Measurements from ENCODE around the gene MAML2. TPM values are rescaled to one million over a fixed set of nuclear protein-coding genes. Genes with fewer than 3 reads are reported as not detected.

The MAML2 gene
- total RNA-seq, 1 experiment from 2014 or later = 2.7 TPM

- no peaks in the 10 kb centered on the region; a peak in 1 of 7 replicates for H3K36me3 Mint-ChIP-seq (ENCODE audit: insufficient read depth in 1 of 3, low read depth in 3 of 3)
- Histone ChIP-seq H2BK15ac (ENCODE audit: low read depth, low read length) (no peak overlapping the region), H2BK20ac (ENCODE audit: low read depth, low read length, poor library complexity, severe bottlenecking) (no peak overlapping the region), H2BK12ac (ENCODE audit: insufficient read length, low read depth, low read length) (no peak overlapping the region), H3T11ph (ENCODE audit: low read length) (no peak overlapping the region), H2BK120ac (ENCODE audit: low read depth, low read length, poor library complexity, severe bottlenecking) (no peak overlapping the region), H4K5ac (ENCODE audit: insufficient read length, low read depth, low read length) (no peak overlapping the region), H3K27ac (ENCODE audit: insufficient read length, low read depth, low read length) (no peak overlapping the region), H2BK5ac (ENCODE audit: insufficient read length, low read length) (no peak overlapping the region), H4K20me1 (ENCODE audit: control insufficient read depth, insufficient read depth, insufficient read length) (no peaks in the 10 kb centered on the region), H3K79me2 (ENCODE audit: insufficient read depth, low read length) (peaks cover 2% of the 10 kb centered on the region; the same call in 1 of the 2 replicates), H4K91ac (ENCODE audit: insufficient read length, low read depth, low read length) (no peak overlapping the region), H2AFZ (ENCODE audit: low read length) (no peak overlapping the region), H3K56ac (ENCODE audit: insufficient read length, low read depth, low read length) (no peak overlapping the region), H3K9me3 (ENCODE audit: control insufficient read depth, low read depth, low read length) (no peaks in the 10 kb centered on the region), H3K18ac (ENCODE audit: insufficient read length, low read depth, low read length) (no peak overlapping the region), H3K14ac (ENCODE audit: insufficient read depth, low read length) (no peak overlapping the region), H3K9ac (ENCODE audit: extremely low read depth, insufficient read length, low read length) (no peak overlapping the region), H3K79me1 (ENCODE audit: insufficient read depth, low read depth, low read length, poor library complexity, severe bottlenecking) (no peaks in the 10 kb centered on the region), H2AK5ac (ENCODE audit: insufficient read length, low read length) (no peak overlapping the region), H3K4ac (ENCODE audit: low read depth, low read length) (no peak overlapping the region), H3K23ac (ENCODE audit: insufficient read length, low read depth, low read length) (no peak overlapping the region), H3K23me2 (ENCODE audit: insufficient read length, low read depth, low read length, poor library complexity, severe bottlenecking) (no peaks in the 10 kb centered on the region), H3K4me2 (ENCODE audit: insufficient read depth, insufficient read length, low read length) (no peak overlapping the region), H3K27me3 (ENCODE audit: insufficient read depth, low read length) (no peaks in the 10 kb centered on the region), H3K4me1 (ENCODE audit: insufficient read depth, low read length) (peaks cover 9% of the 10 kb centered on the region; the same call in 1 of the 2 replicates), H4K8ac (replicated peaks; ENCODE audit: insufficient read length, low read depth, low read length) (no peak overlapping the region)
- H3K4me3 Mint-ChIP-seq = no peak overlapping the region
- H3K27ac Mint-ChIP-seq = no peak overlapping the region
- no peak for DNase-seq
- no peaks in the 10 kb centered on the region for H3K9me3 Mint-ChIP-seq
- WGBS (ENCODE audit: extremely low coverage, insufficient read length, low lambda C conversion rate) = no CpG with 5 or more reads among the region's 1 CpG
- no peak for TF ChIP-seq CTCF (conservative IDR thresholded peaks at IDR 0.05)
- H3K4me1 Mint-ChIP-seq = peaks cover 27 to 48% of the 10 kb centered on the region in 2 experiments
- H3K27me3 Mint-ChIP-seq (ENCODE audit: low read depth) = no peaks in the 10 kb centered on the region
Observed at GRCh38 chr11:96318399-96318798, 24.6 kb downstream of the MAML2 start.
